ENCODE data around the gene CIDEB.

Gene CIDEB

DNA sequence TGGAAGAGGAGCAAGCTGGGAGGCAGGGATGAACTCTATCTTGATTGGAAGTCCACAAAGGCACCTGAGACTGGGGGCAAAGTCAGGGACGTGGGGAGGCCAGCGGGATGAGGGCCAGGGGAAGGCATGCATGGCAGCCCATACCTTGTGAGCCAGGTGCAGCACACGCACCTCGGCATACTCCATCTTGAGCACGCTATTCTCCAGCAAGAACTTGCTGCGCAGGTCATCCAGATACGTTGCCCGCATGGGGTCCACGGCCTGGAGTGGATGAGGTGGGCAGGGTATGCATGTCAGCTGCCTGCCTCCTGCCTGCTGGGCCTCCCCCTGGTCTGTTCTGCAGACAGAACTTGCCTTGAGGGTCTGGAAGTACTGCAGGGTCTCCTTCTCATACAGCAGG lies 40.3 kb downstream of the CIDEB start:
- Mint-ChIP-seq H3K36me3 (ENCODE audit: low read depth) (peaks cover 17% of the 10 kb centered on the region), H3K4me3 (no peak overlapping the region), H3K4me1 (peaks cover 19% of the 10 kb centered on the region), H3K9me3 (no peaks in the 10 kb centered on the region), H3K27ac (no peak overlapping the region), H3K27me3 (no peaks in the 10 kb centered on the region)
- ATAC-seq (no peak), DNase-seq (no peak)

DNA sequence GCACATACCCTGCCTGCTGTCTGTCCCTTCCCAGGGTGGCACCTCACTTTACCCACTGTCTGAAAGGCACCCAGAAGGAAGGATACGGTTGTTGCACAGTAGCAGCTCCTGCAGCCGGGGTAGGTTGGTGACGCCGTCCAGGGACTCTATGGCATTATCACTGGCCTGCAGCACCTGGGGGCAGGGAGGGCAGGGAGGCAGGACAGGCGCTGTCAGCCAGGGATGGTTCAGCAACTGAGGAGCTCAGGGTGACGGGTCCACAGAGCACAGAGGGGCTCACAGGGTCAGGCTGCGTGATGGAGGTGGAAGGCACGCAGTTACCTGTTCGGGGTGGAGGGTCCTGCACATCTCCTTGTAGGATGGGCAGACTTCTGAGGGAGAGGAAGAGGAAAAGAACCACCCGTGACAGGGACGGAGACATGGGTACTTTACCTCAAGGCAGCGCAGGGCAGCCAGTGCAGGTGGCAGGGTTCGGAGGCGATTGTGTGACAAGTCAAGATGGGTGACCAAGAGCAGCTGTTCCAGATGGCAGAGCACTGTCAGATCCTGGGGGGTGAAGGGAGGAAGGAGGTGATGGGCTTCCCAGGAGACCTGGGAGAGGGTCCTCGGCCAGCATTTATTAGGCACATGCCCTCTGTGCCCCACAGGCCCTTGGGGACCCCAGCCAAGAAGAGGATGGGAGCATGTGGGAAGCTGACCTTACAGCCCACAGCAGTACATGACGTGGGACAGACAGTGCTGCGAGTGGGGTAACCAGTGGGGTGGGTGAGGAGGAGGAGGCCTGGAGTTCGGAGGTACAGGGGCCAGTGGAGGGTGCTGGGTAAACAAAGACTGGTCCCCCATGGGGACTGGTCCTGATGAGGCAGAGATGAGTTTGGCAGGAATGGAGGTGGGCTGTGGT lies 41.2 kb downstream of the CIDEB start:
- ATAC-seq, result no peak
- Mint-ChIP-seq H3K27me3 (no peaks in the 10 kb centered on the region), H3K4me1 (peaks cover 10% of the 10 kb centered on the region), H3K4me3 (no peak overlapping the region), H3K27ac (no peak overlapping the region), H3K36me3 (ENCODE audit: low read depth) (peaks cover 18% of the 10 kb centered on the region), H3K9me3 (no peaks in the 10 kb centered on the region)
- no peak for DNase-seq

DNA sequence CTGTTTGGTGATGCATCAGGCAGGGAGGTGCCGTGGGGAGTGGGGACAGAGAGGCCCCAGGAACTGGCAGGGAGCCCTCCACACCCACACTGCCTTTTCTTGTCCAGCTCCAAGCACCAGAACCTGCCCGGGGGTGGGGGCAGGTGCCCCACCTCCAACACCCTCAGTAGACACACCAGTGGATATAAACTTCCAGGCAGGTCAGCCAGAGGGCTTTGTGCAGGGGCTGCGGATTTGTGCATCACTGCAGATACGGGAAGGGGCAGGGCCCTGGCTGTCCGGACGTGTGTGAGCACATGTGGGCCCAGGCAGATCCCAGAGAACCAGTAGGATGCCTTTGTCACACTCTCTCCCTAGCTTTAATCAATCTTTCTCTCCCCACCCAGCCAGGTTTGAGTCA lies 43.5 kb downstream of the CIDEB start:
- H3K36me3 Mint-ChIP-seq (ENCODE audit: low read depth), result peaks cover 19% of the 10 kb centered on the region
- H3K4me3 Mint-ChIP-seq, result no peak overlapping the region
- H3K27ac Mint-ChIP-seq, result no peak overlapping the region
- H3K27me3 Mint-ChIP-seq, result no peaks in the 10 kb centered on the region
- no peak for ATAC-seq
- DNase-seq, result no peak
- peaks cover under 1% of the 10 kb centered on the region for H3K4me1 Mint-ChIP-seq
- H3K9me3 Mint-ChIP-seq, result no peaks in the 10 kb centered on the region

DNA sequence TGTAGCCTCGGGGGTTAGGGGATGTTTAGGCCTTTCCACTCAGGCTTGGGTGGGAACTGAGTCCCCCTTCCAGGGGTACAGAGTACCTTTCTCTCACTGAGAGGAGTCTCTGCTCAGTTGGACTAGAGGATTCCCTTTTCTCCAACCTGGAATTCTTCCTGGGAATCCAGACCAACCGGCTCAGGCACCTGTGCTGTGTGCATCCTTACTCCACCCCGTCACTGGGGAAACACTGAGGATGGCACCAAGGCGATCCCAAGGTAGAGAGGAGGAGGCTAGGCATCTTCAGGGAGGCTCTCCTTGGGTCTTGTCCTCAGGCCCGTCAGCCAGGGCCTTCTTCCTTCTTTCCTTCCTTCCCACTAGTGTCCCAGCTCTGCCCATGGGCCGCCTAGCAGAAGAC lies 43.9 kb downstream of the CIDEB start:
- Mint-ChIP-seq H3K27ac (no peak overlapping the region), H3K36me3 (ENCODE audit: low read depth) (peaks cover 19% of the 10 kb centered on the region)

DNA sequence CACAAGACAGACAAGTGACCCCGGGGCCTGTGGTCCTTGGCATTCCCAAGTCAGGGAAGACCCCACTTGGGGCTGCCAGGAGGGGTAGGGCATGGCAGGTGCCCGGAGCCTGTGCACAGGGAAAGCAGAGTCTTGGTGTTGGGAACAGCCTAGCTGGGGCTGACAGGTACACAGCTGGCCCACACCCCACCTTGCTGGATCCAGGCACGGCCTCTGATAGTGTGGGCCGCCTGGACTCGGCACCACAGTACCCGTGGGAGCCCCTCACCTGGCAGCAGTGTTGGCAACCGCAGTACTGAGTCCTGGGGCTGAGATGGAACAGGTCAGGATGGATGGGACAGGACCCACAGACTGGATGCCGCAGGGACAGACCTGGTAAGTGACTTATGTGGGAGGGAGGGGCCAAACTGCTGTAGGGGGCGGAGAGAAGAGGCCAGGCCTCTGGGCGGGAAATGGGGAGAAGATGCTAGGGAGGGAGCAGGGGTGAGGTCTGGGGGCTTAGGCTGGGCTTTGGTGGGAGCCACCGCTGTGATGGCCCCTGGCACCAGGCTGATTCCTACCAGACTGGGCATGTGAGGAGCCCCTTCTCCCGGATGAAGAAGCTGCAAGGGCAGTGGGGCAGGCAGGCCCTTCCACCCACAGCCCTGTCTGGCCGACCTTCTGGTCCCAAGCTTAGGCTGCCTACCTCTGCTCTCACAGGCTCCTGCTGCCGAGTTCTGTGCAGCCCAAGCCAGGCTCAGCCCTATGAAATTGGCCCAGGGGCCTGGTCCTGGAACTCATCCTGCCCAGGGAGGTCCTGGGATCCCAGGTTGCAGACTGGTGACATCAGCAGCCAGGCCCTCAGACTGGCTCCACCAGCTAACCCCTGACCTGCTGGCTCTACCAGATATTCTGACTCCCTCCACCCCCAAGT lies 44.7 kb downstream of the CIDEB start, which contains the start of gene TGM1:
Gene TGM1, minus strand, starts transcription at position 357 of the 913 bp plus-strand sequence. CDS start 825 bp downstream, outside the sequence.
- ATAC-seq (no peak), DNase-seq (no peak)
- Mint-ChIP-seq H3K27me3 (no peaks in the 10 kb centered on the region), H3K4me1 (no peaks in the 10 kb centered on the region), H3K4me3 (no peak within 1 kb of the TSS), H3K9me3 (no peaks in the 10 kb centered on the region), H3K36me3 (ENCODE audit: low read depth) (peaks cover 19% of the 10 kb centered on the region), H3K27ac (no peak within 1 kb of the TSS)

More for the DNA sequence above, 43.9 kb downstream of the CIDEB start:
- H3K4me1 Mint-ChIP-seq, result no peaks in the 10 kb centered on the region
- no peaks in the 10 kb centered on the region for H3K9me3 Mint-ChIP-seq
- H3K4me3 Mint-ChIP-seq, result no peak overlapping the region
- DNase-seq (no peak), ATAC-seq (no peak)
- H3K27me3 Mint-ChIP-seq, result no peaks in the 10 kb centered on the region

DNA sequence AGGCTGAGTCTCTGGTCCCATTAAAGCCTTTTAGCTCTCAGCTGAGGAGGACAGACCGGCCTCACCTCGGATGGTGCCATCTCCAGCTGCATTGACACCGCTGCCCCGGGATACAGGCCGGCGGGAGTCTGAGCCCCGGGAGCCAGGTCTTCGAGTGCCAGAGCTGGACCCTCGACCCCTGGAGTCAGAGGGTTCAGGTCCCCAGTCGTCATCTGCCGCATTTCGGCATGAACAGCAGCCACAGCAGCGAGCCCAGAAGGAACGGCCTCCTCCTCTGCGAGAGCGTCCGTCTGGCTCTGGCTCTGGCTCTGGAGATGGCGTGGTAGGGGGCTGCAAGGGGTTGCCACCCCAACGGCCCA lies 45.8 kb downstream of the CIDEB start:
- ATAC-seq (no peak), DNase-seq (no peak)
- Mint-ChIP-seq H3K9me3 (no peaks in the 10 kb centered on the region), H3K4me1 (no peaks in the 10 kb centered on the region), H3K36me3 (ENCODE audit: low read depth) (peaks cover 14% of the 10 kb centered on the region), H3K27ac (no peak overlapping the region), H3K27me3 (no peaks in the 10 kb centered on the region), H3K4me3 (no peak overlapping the region)

DNA sequence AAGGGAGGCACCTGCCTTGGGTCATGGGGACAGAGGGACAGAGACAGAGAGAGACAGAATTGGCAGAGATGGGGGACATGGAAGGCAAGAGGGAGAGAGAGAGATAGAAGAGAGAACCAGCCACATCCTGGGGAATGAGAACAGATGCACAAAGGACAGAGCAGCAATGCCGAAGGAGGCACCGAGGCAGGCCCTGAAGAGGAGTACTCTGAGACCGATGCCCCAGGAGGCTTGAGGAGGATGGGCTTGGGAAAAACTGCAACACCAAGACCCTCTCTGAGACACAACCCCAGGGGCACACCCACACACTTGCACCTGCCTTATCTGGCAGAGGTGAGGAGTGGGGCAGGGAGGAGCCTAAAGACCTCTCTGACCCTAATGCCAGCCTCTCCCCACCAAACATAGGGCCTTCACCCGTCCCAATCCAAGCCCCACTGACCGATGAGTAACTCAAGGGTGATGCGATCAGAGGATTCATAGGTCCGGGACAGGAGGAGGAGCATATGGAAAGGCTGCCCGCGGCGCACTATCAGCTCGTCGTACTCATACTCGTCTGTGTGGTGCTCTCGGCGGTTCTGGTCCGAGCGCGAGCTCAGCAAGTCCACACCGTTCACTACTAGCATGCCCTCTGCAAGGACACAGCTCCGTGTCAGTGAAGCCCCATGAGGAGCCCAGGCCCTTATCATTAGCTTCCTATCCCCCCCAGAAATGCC lies 46.4 kb downstream of the CIDEB start:
- H3K4me1 Mint-ChIP-seq, result no peaks in the 10 kb centered on the region
- DNase-seq (no peak), ATAC-seq (no peak)
- peaks cover 9% of the 10 kb centered on the region for H3K36me3 Mint-ChIP-seq (ENCODE audit: low read depth)
- H3K9me3 Mint-ChIP-seq, result no peaks in the 10 kb centered on the region
- no peaks in the 10 kb centered on the region for H3K27me3 Mint-ChIP-seq
- H3K27ac Mint-ChIP-seq, result no peak overlapping the region
- no peak overlapping the region for H3K4me3 Mint-ChIP-seq

DNA sequence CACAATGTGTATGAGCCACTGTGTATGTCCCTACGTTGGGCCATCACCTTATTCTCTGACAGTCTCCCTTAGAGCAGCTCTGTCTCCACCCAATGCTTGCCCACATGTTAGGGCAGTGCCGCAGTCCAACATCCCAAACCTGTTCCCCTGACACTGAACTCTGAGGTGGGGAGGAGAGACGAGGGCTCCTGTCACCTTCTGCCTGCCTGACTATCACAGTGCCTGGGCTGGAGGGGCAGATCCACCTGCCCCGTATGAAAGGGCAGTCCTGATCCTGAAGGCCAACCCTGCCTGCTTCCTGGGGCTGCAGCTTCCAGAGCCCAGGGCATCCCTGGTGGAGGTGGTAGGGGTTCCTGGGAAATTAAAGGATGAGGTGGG lies 47.0 kb downstream of the CIDEB start:
- no peak for ATAC-seq
- H3K4me3 Mint-ChIP-seq, result no peak overlapping the region

DNA sequence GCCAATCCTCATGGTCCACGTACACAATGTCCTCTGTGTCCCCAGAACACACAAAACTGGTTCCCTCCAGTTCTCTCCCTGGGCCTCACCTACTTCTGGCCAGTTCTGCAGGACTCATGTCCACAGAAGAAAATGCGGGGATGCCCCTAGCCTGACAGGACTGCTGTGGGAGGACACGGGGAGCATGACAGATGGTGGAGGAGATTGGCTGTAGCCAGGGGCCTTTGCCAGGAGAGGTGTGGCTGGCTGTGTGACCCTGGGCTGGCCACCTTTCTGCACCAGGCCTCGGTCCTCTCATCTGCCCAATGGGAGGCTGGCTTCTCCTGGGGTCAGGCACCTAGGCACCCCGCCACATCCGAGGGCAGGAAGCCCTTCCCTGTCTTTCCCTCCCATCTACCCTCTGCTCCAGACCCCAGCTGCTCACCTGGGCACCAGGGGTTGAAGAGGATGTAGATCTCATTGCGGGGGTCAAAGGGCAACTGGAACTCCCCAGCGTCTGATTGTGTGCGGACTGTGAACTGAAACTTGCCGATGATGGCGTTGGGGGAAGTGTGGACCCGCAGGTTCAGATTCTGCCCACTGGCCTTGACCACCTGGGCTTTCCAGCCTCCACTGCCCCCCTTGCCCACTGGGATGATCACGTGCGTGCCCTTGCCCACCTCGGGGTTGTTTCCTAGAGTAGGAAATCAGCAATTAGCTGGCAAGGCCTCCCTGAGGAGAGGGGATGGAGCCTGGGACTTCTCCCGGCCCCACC lies 47.6 kb downstream of the CIDEB start:
- Mint-ChIP-seq H3K4me3 (no peak overlapping the region), H3K4me1 (no peaks in the 10 kb centered on the region), H3K9me3 (no peaks in the 10 kb centered on the region), H3K36me3 (ENCODE audit: low read depth) (peaks cover 6% of the 10 kb centered on the region), H3K27ac (no peak overlapping the region), H3K27me3 (no peaks in the 10 kb centered on the region)
- DNase-seq (no peak), ATAC-seq (no peak)

More for the DNA sequence above, 47.0 kb downstream of the CIDEB start:
- Mint-ChIP-seq H3K9me3 (no peaks in the 10 kb centered on the region), H3K27me3 (no peaks in the 10 kb centered on the region), H3K36me3 (ENCODE audit: low read depth) (peaks cover 6% of the 10 kb centered on the region), H3K4me1 (no peaks in the 10 kb centered on the region), H3K27ac (no peak overlapping the region)
- no peak for DNase-seq

DNA sequence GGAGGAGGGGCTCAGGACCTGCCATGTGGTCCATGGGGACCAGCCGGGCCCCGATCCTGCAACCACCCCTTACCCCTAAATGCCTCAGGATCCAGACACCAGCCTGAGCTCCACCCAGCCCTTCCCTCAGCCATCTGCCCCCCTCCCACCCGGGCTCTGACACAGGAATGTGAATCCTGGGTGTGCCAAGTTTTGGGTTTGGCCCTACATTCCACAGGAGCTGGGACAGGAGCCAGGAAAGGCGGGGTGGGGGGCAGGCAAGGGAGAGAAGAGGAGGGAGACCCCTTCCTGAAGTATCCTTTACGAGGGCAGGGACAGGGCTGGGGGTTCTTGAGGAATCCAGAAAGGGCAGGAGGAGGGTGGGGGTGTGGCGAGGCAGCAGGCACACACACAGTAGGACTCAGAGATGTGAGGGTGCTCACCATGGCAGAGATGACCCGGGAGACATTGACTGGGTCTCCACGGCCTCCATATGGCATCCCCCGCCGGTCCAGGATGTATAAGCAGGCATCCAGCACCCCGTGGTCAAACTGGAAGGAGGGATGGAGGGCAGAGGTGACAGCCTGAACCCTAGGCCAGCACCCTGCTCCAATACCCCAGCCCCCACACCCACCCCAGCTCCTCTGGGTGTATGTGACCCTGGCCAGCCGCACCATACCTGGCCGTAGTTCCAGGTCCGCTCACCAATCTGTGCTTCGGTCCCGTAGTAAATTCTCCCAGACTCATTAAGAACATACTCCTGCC lies 48.3 kb downstream of the CIDEB start:
- no peak for ATAC-seq
- Mint-ChIP-seq H3K4me3 (no peak overlapping the region), H3K27ac (no peak overlapping the region), H3K36me3 (ENCODE audit: low read depth) (peaks cover 3% of the 10 kb centered on the region), H3K9me3 (no peaks in the 10 kb centered on the region), H3K4me1 (no peaks in the 10 kb centered on the region), H3K27me3 (no peaks in the 10 kb centered on the region)
- DNase-seq, result no peak

DNA sequence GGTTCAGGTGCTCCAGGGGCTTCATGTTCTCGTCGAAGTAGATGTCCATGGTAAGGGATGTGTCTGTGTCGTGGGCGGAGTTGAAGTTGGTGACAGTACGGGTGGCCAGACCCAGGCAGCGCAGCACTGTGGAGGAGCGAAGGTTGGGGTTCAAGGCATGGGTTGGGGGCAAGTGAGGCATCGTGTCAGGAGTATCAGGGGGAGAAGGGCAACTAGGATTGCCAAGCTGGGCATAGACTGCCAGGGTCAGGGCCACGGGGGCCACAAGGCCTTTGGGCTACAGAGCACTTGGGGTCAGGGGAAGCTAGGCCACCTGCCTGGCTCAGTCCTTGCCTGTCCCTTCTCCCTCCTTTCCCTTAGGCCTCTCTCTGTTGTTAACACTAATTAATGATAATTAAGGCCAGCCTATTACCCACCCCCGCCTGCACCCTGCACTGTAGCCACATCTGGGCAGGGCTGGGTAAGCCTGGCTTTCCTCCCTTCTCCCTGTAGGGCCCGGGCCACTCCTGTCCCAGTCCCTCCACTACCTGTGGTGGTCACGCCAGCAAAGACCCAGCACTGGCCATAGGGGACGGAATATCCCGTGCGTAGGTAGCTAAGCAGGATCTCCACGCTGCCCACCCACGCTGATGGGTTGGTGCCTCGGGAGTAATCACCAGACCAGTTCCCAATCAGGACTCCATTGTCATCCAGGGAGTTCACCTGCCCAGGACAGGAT lies 49.1 kb downstream of the CIDEB start:
- H3K4me3 Mint-ChIP-seq, result no peak overlapping the region
- no peak overlapping the region for H3K27ac Mint-ChIP-seq
- no peak for DNase-seq
- no peaks in the 10 kb centered on the region for H3K4me1 Mint-ChIP-seq
- no peaks in the 10 kb centered on the region for H3K9me3 Mint-ChIP-seq
- no peak for ATAC-seq
- H3K27me3 Mint-ChIP-seq, result no peaks in the 10 kb centered on the region
- peaks cover 3% of the 10 kb centered on the region for H3K36me3 Mint-ChIP-seq (ENCODE audit: low read depth)

DNA sequence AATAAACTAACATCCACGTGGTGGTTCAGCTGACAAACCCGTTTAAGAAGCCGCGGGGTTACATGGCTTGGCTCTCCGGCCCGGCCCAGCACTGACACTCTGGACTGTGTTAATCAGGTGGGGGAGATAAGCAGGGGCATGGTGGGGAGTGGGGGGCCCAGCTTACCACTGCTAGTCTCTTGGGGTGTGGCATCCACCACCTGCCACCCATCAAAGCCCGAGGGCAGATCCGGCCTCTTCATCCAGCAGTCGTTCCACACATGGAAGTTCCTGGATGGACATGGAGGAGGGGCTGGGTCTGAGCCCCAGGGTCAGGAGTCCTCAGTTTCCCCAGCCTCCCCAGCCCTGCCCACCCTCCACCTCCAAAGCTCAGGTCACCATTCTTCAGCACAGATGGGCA lies 49.7 kb downstream of the CIDEB start:
- H3K36me3 Mint-ChIP-seq (ENCODE audit: low read depth), result peaks cover 3% of the 10 kb centered on the region
- no peaks in the 10 kb centered on the region for H3K9me3 Mint-ChIP-seq
- ATAC-seq (no peak), DNase-seq (no peak)
- no peaks in the 10 kb centered on the region for H3K27me3 Mint-ChIP-seq
- H3K27ac Mint-ChIP-seq, result no peak overlapping the region
- H3K4me1 Mint-ChIP-seq, result no peaks in the 10 kb centered on the region
- no peak overlapping the region for H3K4me3 Mint-ChIP-seq

DNA sequence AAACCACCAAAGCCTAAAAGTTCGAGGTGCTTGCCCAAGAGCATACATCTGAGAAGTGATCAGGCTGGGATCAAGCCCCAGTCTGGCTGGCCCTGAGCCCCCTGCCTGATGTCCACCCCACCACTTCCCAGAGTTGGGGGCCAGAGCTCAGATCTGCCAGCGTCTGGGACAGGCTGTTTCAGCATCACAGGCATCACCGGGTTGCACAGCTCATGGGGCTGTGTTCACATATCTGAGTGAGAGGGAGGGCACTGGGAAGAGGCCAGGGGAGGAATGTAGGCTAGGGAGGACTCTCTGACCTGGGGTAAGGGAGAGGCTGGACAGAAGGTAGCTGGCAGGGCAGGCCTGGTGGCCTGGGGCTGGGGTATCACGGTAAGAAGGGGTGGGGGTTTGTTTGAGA lies 50.8 kb downstream of the CIDEB start:
- DNase-seq (no peak), ATAC-seq (no peak)
- H3K27me3 Mint-ChIP-seq, result no peaks in the 10 kb centered on the region
- no peak overlapping the region for H3K4me3 Mint-ChIP-seq
- H3K36me3 Mint-ChIP-seq (ENCODE audit: low read depth), result peaks cover 1% of the 10 kb centered on the region
- H3K27ac Mint-ChIP-seq, result no peak overlapping the region
- no peaks in the 10 kb centered on the region for H3K4me1 Mint-ChIP-seq
- no peaks in the 10 kb centered on the region for H3K9me3 Mint-ChIP-seq
